Activated CD8-positive, alpha-beta T cell treated with anti-CD3 and anti-CD28 coated beads, Interleukin-2, amount 10 ng/mL, durations not matched to agents 7 days and 5 days (primary cell): ENCODE results near the gene RETREG1. TPM values are rescaled to one million over a fixed set of nuclear protein-coding genes. Genes with fewer than 3 reads are reported as not detected.

Experiments
- ATAC-seq: fragments of 150-1000 bp; cut with Tn5 transposase; one replicate; pipeline ENCODE4 v1.10.0; 2021; ENCODE audit warnings: moderate library complexity
- CTCF ChIA-PET: fragments of 350-600 bp; sonication (Branson Sonifier 250); formaldehyde crosslinking; loops from one replicate; lab custom pipeline; 2021; ENCODE audit warnings: antibody characterized with exemption; lab: Charles Lee
- POLR2A ChIA-PET: fragments of 350-600 bp; sonication (Branson Sonifier 250); formaldehyde crosslinking; loops from one replicate; lab custom pipeline; 2021; ENCODE audit warnings: antibody characterized with exemption; lab: Charles Lee
- DNase-seq: peaks from one replicate; pipeline ENCODE4 v3.0.0-alpha.2; 2020
- H3K27ac Mint-ChIP-seq: one replicate; pipeline ENCODE4 v1.8.0; 2021; ENCODE audit warnings: mild to moderate bottlenecking, mixed read lengths
- H3K27me3 Mint-ChIP-seq: one replicate; pipeline ENCODE4 v1.8.0; 2021; ENCODE audit warnings: low read depth, mixed read lengths
- H3K36me3 Mint-ChIP-seq: one replicate; pipeline ENCODE4 v1.8.0; 2021; ENCODE audit warnings: low read depth, mixed read lengths
- H3K4me1 Mint-ChIP-seq: one replicate; pipeline ENCODE4 v1.8.0; 2021; ENCODE audit warnings: low read depth, mixed read lengths
- H3K4me3 Mint-ChIP-seq: one replicate; pipeline ENCODE4 v1.8.0; 2021; ENCODE audit warnings: mild to moderate bottlenecking, mixed read lengths
- H3K9me3 Mint-ChIP-seq: one replicate; pipeline ENCODE4 v1.8.0; 2022; ENCODE audit warnings: mixed read lengths; ENCODE audit not compliant: insufficient read depth
- total RNA-seq, 2 experiments: library from RNA; stranded (reverse); gene quantifications; one replicate each; pipeline ENCODE4 v1.2.3, GENCODE V29; 2021

The RETREG1 gene
- total RNA-seq, 2 experiments from 2014 or later = 47.1 to 51.8 TPM

DNA sequence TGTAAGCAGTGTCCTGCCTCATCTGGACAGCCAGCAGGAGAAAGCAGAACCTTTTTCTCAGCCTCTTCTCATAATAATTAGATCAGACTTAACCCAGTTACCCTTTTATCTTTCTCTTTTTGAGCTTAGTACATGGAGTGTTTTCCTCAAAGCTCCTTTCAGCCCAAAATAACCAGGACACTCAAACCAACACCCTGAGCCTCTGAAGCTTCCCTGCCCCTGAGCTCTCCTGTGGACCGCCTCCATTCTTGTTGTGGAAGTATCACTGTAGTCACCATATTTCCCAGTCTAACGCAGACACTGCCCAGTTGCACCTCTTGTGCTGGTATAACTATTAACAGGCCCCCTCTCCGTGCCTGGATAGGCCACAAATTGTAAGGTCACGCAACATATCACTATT lies 97.4 kb downstream of the RETREG1 start:
- no peak overlapping the region for H3K4me3 Mint-ChIP-seq
- CTCF ChIA-PET = no interaction called here
- H3K27ac Mint-ChIP-seq = peak overlapping the region; percentile 37
- ATAC-seq = no peak
- POLR2A ChIA-PET = no interaction called here
- H3K27me3 Mint-ChIP-seq = no peaks in the 10 kb centered on the region
- DNase-seq = no peak
- H3K4me1 Mint-ChIP-seq = peaks cover 22% of the 10 kb centered on the region
- H3K9me3 Mint-ChIP-seq = no peaks in the 10 kb centered on the region
- H3K36me3 Mint-ChIP-seq = peaks cover 7% of the 10 kb centered on the region

DNA sequence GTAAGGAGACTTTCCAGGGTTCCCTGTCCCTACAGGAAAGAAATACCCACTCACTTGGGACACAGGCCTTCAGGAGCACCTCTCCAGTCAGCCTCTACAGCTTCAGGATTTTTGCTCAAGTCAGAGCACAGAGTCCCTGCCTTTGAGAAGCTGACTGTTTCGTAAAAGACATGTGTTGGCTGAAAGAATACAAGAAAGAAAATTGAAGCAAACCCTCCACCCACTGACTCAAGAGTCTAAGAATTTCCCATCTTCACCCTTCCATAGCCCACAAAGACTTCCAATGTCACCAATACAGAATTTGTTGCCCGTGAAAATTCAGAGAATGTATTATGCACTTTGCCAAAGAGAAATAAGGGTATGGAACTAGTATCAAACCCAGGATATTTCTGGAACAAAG lies 98.2 kb downstream of the RETREG1 start:
- DNase-seq (no peak), ATAC-seq (no peak)
- Mint-ChIP-seq H3K9me3 (no peaks in the 10 kb centered on the region), H3K4me1 (peaks cover 14% of the 10 kb centered on the region), H3K36me3 (no peaks in the 10 kb centered on the region), H3K27ac (no peak overlapping the region), H3K4me3 (no peak overlapping the region), H3K27me3 (no peaks in the 10 kb centered on the region)
- CTCF ChIA-PET = no interaction called here
- POLR2A ChIA-PET = no interaction called here

DNA sequence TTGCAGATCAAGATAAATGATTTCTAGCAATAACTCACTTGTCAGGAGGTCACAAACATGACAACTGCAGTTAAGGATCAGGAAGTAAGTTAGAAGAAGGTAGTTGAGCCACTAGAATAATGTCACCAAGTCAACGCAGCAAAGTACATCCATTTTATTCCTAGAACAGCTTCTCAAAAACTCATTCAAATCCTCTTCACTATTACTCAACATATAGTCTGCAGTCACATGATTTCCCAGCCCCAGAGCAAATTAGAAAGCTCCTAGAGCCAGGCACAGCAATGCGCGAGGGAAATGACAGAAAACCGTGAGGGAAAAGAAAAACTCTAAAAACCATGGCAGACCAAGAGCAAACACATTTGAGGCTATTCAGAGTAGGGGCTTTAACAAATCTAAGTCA lies 101.3 kb downstream of the RETREG1 start:
- Mint-ChIP-seq H3K36me3 (peaks cover 2% of the 10 kb centered on the region), H3K4me1 (no peaks in the 10 kb centered on the region), H3K4me3 (no peak overlapping the region), H3K27ac (no peak overlapping the region), H3K27me3 (no peaks in the 10 kb centered on the region), H3K9me3 (no peaks in the 10 kb centered on the region)
- ChIA-PET POLR2A (no interaction called here), CTCF (no interaction called here)
- DNase-seq = no peak
- ATAC-seq = no peak

DNA sequence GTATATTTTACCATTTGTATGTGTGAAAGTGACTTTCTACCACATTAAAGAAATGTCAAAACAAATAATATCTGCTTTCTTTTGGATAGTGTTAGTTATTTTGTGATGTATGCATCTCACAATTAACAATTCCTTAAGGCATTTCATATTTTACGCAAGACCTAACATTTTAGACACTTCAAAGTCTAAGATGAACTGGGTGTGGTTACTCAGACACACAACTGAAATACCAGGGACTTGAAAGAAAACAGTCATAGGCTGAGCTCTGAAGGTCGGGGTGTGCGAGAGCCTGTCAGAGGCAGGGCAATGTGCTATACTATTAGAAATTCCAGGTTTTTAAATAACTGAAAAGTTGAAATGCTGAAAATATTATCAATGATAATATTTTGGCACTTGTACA lies 106.7 kb downstream of the RETREG1 start:
- H3K36me3 Mint-ChIP-seq = peaks cover 2% of the 10 kb centered on the region
- H3K4me3 Mint-ChIP-seq = no peak overlapping the region
- no peak for ATAC-seq
- H3K4me1 Mint-ChIP-seq = no peaks in the 10 kb centered on the region
- CTCF ChIA-PET = interaction anchor here (1.0 kb wide), 1 partner anchor 54 kb away, joined by 4 read pairs; no protein-coding TSS in a partner anchor
- no peak for DNase-seq
- no peak overlapping the region for H3K27ac Mint-ChIP-seq
- no peaks in the 10 kb centered on the region for H3K27me3 Mint-ChIP-seq
- POLR2A ChIA-PET = no interaction called here
- no peaks in the 10 kb centered on the region for H3K9me3 Mint-ChIP-seq

DNA sequence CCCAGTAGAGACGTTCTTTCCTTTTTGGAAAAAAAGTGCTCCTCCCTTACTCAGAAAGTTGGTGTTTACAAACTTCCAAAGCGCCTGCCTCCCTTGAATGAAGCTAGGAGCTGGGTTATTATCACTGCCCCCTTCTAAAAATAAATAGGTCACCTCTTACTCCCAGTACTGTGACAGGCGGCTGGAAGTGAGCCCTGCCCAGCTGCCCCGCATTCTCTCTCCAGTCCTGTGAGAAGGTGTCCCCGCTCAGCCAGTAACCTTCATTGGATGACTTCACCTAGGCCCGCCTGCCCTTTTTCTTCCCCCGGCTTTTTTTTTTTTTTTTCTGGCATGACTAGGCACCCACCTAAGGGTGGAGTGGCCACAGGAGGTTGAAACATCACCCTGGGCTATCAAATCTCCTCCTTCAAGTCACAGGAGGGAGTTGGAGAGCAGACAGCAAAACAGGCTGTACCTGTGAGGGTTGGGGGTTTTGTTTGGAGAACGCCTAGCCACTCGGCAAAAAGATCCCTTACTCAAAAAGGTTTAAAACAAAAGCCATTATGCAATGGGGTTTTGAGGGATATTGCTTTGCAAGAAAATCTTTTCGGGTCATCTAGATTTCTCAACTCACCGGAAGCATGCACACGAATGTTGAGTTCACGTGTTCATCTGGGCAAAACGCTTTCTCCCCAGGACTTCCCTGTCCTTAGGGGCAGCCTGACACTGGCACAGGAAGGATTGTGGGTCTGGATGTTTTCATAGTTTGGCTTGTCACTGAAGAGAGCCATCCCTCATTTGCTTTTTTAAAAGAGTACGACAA lies 107.9 kb downstream of the RETREG1 start:
- CTCF ChIA-PET = no interaction called here
- H3K27me3 Mint-ChIP-seq = no peaks in the 10 kb centered on the region
- no peak for ATAC-seq

DNA sequence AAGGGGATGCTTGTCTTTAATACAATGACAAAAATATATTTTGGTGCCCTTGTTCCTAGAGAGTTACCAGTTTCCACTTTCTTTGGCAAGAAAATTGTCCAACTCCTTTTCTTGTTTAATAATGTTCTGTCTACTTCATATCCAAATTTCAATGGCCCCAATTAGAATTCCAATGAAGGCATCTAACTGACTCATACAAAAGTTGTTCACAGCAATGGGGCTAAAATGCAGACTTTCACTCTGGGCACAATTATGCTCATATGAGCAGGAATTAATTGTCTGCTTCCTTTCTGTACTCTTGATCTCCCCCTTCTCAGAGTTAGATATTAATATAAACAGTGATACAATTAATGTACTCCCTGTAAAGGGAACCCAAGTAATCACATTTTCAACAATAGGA lies 109.1 kb downstream of the RETREG1 start:
- no peaks in the 10 kb centered on the region for H3K9me3 Mint-ChIP-seq
- peaks cover 9% of the 10 kb centered on the region for H3K36me3 Mint-ChIP-seq
- ATAC-seq (no peak), DNase-seq (no peak)
- no peak overlapping the region for H3K27ac Mint-ChIP-seq
- H3K27me3 Mint-ChIP-seq = no peaks in the 10 kb centered on the region
- POLR2A ChIA-PET = no interaction called here
- H3K4me3 Mint-ChIP-seq = no peak overlapping the region
- CTCF ChIA-PET = interaction anchor here (1.0 kb wide), 1 partner anchor 78 kb away, joined by 3 read pairs; no protein-coding TSS in a partner anchor
- H3K4me1 Mint-ChIP-seq = no peaks in the 10 kb centered on the region

More for the DNA sequence above, 107.9 kb downstream of the RETREG1 start:
- peaks cover 9% of the 10 kb centered on the region for H3K36me3 Mint-ChIP-seq
- no peak overlapping the region for H3K4me3 Mint-ChIP-seq
- no peaks in the 10 kb centered on the region for H3K4me1 Mint-ChIP-seq
- no peaks in the 10 kb centered on the region for H3K9me3 Mint-ChIP-seq
- no peak overlapping the region for H3K27ac Mint-ChIP-seq
- no peak for DNase-seq
- POLR2A ChIA-PET = no interaction called here

DNA sequence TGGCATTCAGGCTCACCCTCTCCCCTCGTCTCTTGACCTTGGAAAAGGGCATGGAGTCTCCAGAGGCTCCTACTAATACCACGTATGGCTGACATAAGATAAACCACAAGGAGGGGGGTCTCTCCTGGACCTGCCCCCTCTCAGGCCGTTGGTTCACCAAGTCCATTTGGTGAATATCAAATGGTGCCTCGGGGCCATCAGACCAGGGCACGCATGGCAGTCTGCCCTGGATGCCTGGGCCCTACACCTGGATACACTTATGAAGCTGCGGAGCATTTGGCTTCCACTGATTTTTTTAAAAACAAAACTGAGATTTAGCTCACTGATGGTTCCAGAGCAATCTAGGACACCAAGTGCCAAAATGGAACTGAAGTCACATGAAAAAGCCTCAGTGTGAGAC lies 110.9 kb downstream of the RETREG1 start:
- ChIA-PET CTCF (interaction anchor here (1.1 to 1.3 kb wide), 3 partner anchors 44 to 51 kb away, joined by 3 to 4 read pairs (median 3); no protein-coding TSS in a partner anchor), POLR2A (no interaction called here)
- H3K9me3 Mint-ChIP-seq = no peaks in the 10 kb centered on the region
- no peaks in the 10 kb centered on the region for H3K27me3 Mint-ChIP-seq
- H3K4me3 Mint-ChIP-seq = no peak overlapping the region
- ATAC-seq (no peak), DNase-seq (no peak)
- H3K27ac Mint-ChIP-seq = no peak overlapping the region
- no peaks in the 10 kb centered on the region for H3K4me1 Mint-ChIP-seq
- peaks cover 11% of the 10 kb centered on the region for H3K36me3 Mint-ChIP-seq

DNA sequence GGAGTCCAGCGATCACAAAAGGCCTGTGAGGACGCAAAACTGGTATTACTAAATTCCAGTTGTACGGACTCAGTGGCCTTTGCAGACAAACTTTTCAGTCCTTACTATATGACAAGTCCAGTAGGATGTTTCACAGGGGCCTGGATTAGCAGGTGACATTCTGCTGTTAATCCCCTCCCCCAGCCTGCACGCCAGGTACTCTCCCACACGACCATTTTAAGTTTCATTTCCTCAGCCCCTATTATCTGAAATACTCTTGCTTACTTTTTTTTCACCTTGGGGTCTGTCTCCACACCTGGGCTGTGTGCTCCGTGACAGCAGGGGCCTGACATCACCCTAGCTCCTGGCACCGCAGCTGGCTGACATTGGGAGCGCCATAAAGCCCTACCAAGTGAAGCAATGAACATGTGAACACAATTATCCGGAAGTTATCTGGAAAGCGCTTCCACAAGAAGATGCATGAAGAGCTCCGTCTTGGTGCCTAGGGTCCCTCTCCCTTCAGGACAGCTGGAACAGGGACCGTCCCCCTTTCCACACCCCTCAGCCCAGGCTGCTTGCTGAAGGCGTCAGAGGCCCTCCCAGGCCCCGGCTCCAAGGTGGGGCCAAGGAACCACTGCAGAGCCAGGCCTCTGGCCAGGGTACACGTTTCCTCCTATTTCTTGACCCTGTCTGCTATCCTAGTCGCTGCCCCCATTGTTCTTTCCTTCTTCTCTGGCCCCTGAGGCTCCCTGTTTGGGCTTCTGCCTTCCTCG lies 111.5 kb downstream of the RETREG1 start:
- POLR2A ChIA-PET = no interaction called here
- CTCF ChIA-PET = interaction anchor here (1.1 kb wide), 1 partner anchor 44 kb away, joined by 3 read pairs; no protein-coding TSS in a partner anchor
- Mint-ChIP-seq H3K27me3 (no peaks in the 10 kb centered on the region), H3K27ac (no peak overlapping the region), H3K4me1 (no peaks in the 10 kb centered on the region), H3K4me3 (no peak overlapping the region), H3K36me3 (peaks cover 9% of the 10 kb centered on the region), H3K9me3 (no peaks in the 10 kb centered on the region)
- DNase-seq (no peak), ATAC-seq (no peak)

DNA sequence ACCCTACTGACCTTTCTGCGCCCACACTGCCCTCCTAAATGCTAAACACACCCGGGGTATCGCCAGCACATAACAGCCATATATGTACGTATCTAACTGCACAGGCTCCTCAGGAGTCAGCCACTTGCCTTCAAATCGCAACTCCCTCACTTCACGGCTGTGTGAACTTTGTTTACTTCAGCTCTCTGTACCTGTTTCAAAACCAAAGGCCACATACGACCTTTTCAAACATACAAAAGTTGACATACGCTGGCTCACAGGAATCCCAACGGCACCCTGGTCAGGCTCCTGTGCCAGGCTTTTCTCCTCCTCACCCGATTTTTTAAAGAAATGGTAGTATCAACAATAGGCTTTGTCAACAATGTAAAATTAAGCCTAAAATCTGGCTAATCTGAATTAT lies 112.2 kb downstream of the RETREG1 start:
- no peaks in the 10 kb centered on the region for H3K4me1 Mint-ChIP-seq
- DNase-seq (no peak), ATAC-seq (no peak)
- H3K27ac Mint-ChIP-seq = no peak overlapping the region
- H3K4me3 Mint-ChIP-seq = no peak overlapping the region
- no peaks in the 10 kb centered on the region for H3K9me3 Mint-ChIP-seq
- peaks cover 11% of the 10 kb centered on the region for H3K36me3 Mint-ChIP-seq
- H3K27me3 Mint-ChIP-seq = no peaks in the 10 kb centered on the region
- ChIA-PET CTCF (no interaction called here), POLR2A (no interaction called here)

DNA sequence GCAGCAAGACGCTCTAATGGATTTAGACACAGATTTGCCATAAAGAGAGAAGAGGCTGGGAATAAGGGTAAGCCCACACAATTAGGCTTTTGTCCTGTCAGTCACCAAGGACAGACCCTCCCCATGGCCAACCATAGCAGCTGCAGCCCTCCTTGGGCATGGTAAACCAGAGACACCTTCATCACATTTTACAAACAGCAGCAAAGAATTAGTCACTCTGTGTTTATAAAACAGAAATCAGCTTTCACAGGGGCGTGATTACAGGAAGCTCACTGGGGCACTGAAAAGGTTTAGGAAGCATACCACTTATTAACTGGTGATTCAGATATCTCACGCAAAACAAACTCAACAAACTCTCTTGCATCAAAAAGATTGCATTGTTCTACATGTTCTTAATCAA lies 113.9 kb downstream of the RETREG1 start:
- Mint-ChIP-seq H3K27me3 (no peaks in the 10 kb centered on the region), H3K4me3 (no peak overlapping the region), H3K9me3 (no peaks in the 10 kb centered on the region), H3K27ac (no peak overlapping the region), H3K4me1 (no peaks in the 10 kb centered on the region), H3K36me3 (peaks cover 16% of the 10 kb centered on the region)
- DNase-seq = no peak
- POLR2A ChIA-PET = interaction anchor here (0.6 kb wide), 1 partner anchor 63 kb away, joined by 3 read pairs; no protein-coding TSS in a partner anchor
- CTCF ChIA-PET = no interaction called here
- ATAC-seq = no peak

DNA sequence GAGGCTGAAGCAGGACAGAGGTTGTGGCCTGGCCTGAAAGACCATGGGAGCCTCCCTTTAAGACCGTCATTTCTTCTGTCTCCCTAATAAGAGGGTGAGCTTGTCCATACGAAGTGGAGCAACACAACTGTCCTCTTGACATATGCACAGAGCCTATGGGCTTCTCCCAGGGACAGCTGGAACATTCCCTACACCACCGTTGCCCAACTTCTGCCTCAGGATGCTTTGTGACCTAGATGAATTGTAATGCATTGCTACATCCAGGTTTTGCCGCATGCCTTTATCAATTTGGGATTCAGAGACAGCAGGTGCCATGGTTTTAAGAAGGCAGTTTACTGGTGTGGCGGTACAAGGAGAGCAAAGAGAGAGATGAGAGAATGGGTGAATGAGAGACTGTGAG lies 116.8 kb downstream of the RETREG1 start:
- H3K9me3 Mint-ChIP-seq = peaks cover 10% of the 10 kb centered on the region
- ATAC-seq (no peak), DNase-seq (no peak)
- no peaks in the 10 kb centered on the region for H3K27me3 Mint-ChIP-seq
- ChIA-PET CTCF (interaction anchor here (0.9 to 1.2 kb wide), 2 partner anchors 10 to 167 kb away, joined by 3 to 4 read pairs; no protein-coding TSS in a partner anchor), POLR2A (no interaction called here)
- peaks cover 29% of the 10 kb centered on the region for H3K36me3 Mint-ChIP-seq
- no peak overlapping the region for H3K4me3 Mint-ChIP-seq
- H3K4me1 Mint-ChIP-seq = no peaks in the 10 kb centered on the region
- no peak overlapping the region for H3K27ac Mint-ChIP-seq

DNA sequence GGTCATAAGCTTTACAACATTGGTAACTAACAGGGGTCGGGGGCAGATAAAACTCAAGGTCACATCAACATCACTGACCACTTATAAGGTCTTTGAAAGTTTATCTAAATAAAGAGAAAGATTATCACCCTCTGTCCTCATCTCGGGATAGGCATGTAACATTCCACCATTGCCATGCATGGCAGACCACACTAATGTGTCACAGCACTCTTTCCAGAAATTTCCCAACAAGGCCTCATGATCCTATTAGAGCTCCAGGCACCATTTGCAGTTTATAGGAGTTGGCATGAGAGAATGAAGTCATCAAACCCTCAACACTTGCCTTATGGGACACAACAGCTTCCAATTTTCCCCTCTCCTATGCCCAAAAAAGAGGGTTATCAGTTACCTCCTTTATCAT lies 119.3 kb downstream of the RETREG1 start:
- ATAC-seq = no peak
- Mint-ChIP-seq H3K36me3 (peaks cover 28% of the 10 kb centered on the region), H3K9me3 (peaks cover 17% of the 10 kb centered on the region), H3K27ac (no peak overlapping the region), H3K4me1 (no peaks in the 10 kb centered on the region), H3K27me3 (no peaks in the 10 kb centered on the region), H3K4me3 (no peak overlapping the region)
- ChIA-PET POLR2A (no interaction called here), CTCF (no interaction called here)
- no peak for DNase-seq
